CD4-positive, alpha-beta T cell (primary cell): Measurements from ENCODE around the gene FRMD6. TPM values are rescaled to one million over a fixed set of nuclear protein-coding genes. Genes with fewer than 3 reads are reported as not detected.

Experiments
- ATAC-seq: fragments of 200-7000 bp; cut with Tn5 transposase; one replicate; pipeline ENCODE4 v1.10.0; 2022; ENCODE audit warnings: mild to moderate bottlenecking; ENCODE audit not compliant: poor library complexity
- CTCF ChIA-PET: fragments of 350-600 bp; sonication (Branson Sonifier 250); formaldehyde crosslinking; loops from one replicate; lab custom pipeline; 2021; ENCODE audit warnings: antibody characterized with exemption, inconsistent platforms; lab: Charles Lee
- POLR2A ChIA-PET: fragments of 350-600 bp; sonication (Branson Sonifier 250); formaldehyde crosslinking; loops from one replicate; lab custom pipeline; 2021; ENCODE audit warnings: antibody characterized with exemption, inconsistent platforms; lab: Charles Lee
- DNase-seq, 14 experiments: peaks; one replicate each; pipeline ENCODE4 v3.0.0-alpha.2; 2013 to 2020; ENCODE audit warnings: mixed read lengths in 2 of 14
- H3K27ac ChIP-seq, 2 donors: one replicate each; pipeline versions ENCODE4 v1.5.1 to v1.7.0; 2013; ENCODE audit warnings: low read length in 2 of 2, low read depth in 1 of 2, mild to moderate bottlenecking in 1 of 2
- H3K27me3 ChIP-seq, 2 experiments: 1 replicate in 1 of 2; 2 replicates in 1 of 2; pipeline versions ENCODE4 v1.6.1 to v1.7.0; 2013; ENCODE audit warnings: low read length in 2 of 2, control low read depth in 1 of 2, mild to moderate bottlenecking in 1 of 2, moderate library complexity in 1 of 2; ENCODE audit not compliant: insufficient read depth in 2 of 2, control insufficient read depth in 1 of 2
- H3K36me3 ChIP-seq: one replicate; pipeline ENCODE4 v1.6.1; 2013; ENCODE audit warnings: low read length, control low read depth; ENCODE audit not compliant: insufficient read depth
- H3K4me1 ChIP-seq: one replicate; pipeline ENCODE4 v1.6.1; 2013; ENCODE audit warnings: low read length, control low read depth; ENCODE audit not compliant: insufficient read depth
- H3K4me3 ChIP-seq: one replicate; pipeline ENCODE4 v1.5.1; 2013; ENCODE audit warnings: mild to moderate bottlenecking, low read length, moderate library complexity
- H3K9me3 ChIP-seq, 2 experiments: 1 replicate in 1 of 2; 2 replicates in 1 of 2; pipeline versions ENCODE4 v1.6.1 to v1.7.0; 2013; ENCODE audit warnings: low read length in 2 of 2, mild to moderate bottlenecking in 2 of 2, control low read depth in 1 of 2, moderate library complexity in 1 of 2; ENCODE audit not compliant: control insufficient read depth in 1 of 2, insufficient read depth in 1 of 2
- H3K27ac Mint-ChIP-seq: one replicate; pipeline ENCODE4 v1.8.0; 2020; ENCODE audit warnings: mixed read lengths
- H3K27me3 Mint-ChIP-seq: one replicate; pipeline ENCODE4 v1.8.0; 2021; ENCODE audit warnings: mixed read lengths
- H3K36me3 Mint-ChIP-seq: one replicate; pipeline ENCODE4 v1.8.0; 2021; ENCODE audit warnings: low read depth, mixed read lengths
- H3K4me1 Mint-ChIP-seq: one replicate; pipeline ENCODE4 v1.8.0; 2021; ENCODE audit warnings: low read depth, mixed read lengths
- H3K4me3 Mint-ChIP-seq: one replicate; pipeline ENCODE4 v1.8.0; 2020; ENCODE audit warnings: mild to moderate bottlenecking, mixed read lengths
- H3K9me3 Mint-ChIP-seq: one replicate; pipeline ENCODE4 v1.8.0; 2020; ENCODE audit warnings: mixed read lengths
- intact Hi-C, 2 experiments: fragments of 100-400 bp; cut with DNase I in 1 of 2; cut with micrococcal nuclease in 1 of 2; formaldehyde crosslinking; loops; one replicate each; pipeline versions ENCODE4 v1.15.1 to v1.9.0; 2023 to 2025; cut with DNase I, micrococcal nuclease
- total RNA-seq, 174 experiments: library from RNA in 2 of 174; stranded (reverse) in 2 of 174; gene quantifications; one replicate each; pipeline ENCODE4 v1.2.3 and lab custom pipeline; 2021 to 2026
- TF ChIP-seq, protein P1 (sequence below): fragments of 200-600 bp; IDR thresholded peaks from one replicate; pipeline ENCODE4 v1.8.0; 2022; ENCODE audit warnings: antibody characterized with exemption, mild to moderate bottlenecking

The FRMD6 gene
- total RNA-seq, 2 experiments from 2014 or later: 1.4 to 1.5 TPM

DNA sequence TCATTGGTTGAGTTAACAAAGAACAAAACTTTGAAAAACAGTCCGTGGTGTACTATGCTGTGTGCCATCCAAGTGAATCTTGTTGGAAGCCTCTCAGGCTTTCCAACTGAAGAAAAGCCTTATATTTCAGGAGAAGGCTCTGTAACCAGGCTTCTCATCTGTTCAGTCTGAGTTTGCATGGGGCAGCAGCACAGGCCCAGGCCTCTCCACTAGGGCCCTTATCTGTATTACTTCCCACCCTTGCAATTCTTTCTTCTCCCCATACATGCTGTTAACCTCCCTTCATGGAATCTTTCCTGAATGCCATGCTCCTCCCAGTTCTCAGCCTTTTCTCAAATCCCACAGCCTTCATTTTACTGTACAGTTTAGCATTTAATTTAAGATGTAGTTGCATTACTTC, 28.3 kb downstream of the FRMD6 start:
- H3K4me3 ChIP-seq: no peak overlapping the region
- Mint-ChIP-seq H3K27ac (no peak overlapping the region), H3K9me3 (no peaks in the 10 kb centered on the region), H3K36me3 (no peaks in the 10 kb centered on the region), H3K4me3 (no peak overlapping the region), H3K4me1 (no peaks in the 10 kb centered on the region), H3K27me3 (peaks cover 5% of the 10 kb centered on the region)
- ATAC-seq (no peak), DNase-seq (no peak)
- H3K9me3 ChIP-seq: no peaks in the 10 kb centered on the region
- no peaks in the 10 kb centered on the region for H3K4me1 ChIP-seq
- no peaks in the 10 kb centered on the region for H3K27me3 ChIP-seq
- H3K36me3 ChIP-seq: no peaks in the 10 kb centered on the region
- ChIA-PET CTCF (no interaction called here), POLR2A (no interaction called here)
- intact Hi-C loops: no loop called here
- H3K27ac ChIP-seq: no peak overlapping the region
- TF ChIP-seq, protein P1, sequence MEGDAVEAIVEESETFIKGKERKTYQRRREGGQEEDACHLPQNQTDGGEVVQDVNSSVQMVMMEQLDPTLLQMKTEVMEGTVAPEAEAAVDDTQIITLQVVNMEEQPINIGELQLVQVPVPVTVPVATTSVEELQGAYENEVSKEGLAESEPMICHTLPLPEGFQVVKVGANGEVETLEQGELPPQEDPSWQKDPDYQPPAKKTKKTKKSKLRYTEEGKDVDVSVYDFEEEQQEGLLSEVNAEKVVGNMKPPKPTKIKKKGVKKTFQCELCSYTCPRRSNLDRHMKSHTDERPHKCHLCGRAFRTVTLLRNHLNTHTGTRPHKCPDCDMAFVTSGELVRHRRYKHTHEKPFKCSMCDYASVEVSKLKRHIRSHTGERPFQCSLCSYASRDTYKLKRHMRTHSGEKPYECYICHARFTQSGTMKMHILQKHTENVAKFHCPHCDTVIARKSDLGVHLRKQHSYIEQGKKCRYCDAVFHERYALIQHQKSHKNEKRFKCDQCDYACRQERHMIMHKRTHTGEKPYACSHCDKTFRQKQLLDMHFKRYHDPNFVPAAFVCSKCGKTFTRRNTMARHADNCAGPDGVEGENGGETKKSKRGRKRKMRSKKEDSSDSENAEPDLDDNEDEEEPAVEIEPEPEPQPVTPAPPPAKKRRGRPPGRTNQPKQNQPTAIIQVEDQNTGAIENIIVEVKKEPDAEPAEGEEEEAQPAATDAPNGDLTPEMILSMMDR: no peak

DNA sequence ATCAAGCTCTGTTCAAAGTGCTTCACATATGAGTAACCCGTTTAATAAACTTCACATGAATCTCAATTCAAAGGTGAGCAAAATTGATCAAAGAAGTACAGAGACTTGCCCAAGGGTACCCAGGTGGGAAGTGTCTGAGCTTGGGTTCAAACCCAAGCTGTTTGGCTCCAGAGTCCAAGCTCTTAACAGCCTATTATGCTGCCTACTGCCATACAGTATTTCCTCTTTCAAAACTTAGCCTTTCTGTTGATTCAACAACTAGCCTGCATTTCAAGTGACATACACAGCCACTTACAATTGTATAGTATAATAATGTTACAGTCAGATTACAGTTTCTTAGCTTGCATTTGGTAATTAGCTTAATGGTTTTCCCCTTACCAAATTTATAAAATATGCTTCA, 29.7 kb downstream of the FRMD6 start:
- ATAC-seq (no peak), DNase-seq (no peak)
- Mint-ChIP-seq H3K4me3 (no peak overlapping the region), H3K36me3 (no peaks in the 10 kb centered on the region), H3K4me1 (no peaks in the 10 kb centered on the region), H3K9me3 (no peaks in the 10 kb centered on the region), H3K27me3 (peaks cover 5% of the 10 kb centered on the region), H3K27ac (no peak overlapping the region)
- CTCF ChIA-PET: interaction anchor here (1.2 kb wide), 1 partner anchor 15 kb away, joined by 3 read pairs; no protein-coding TSS in a partner anchor
- Histone ChIP-seq H3K4me1 (no peaks in the 10 kb centered on the region), H3K27me3 (no peaks in the 10 kb centered on the region), H3K9me3 (no peaks in the 10 kb centered on the region), H3K27ac (no peak overlapping the region), H3K36me3 (no peaks in the 10 kb centered on the region), H3K4me3 (no peak overlapping the region)
- TF ChIP-seq, protein P1: no peak
- intact Hi-C loops: no loop called here
- POLR2A ChIA-PET: no interaction called here

DNA sequence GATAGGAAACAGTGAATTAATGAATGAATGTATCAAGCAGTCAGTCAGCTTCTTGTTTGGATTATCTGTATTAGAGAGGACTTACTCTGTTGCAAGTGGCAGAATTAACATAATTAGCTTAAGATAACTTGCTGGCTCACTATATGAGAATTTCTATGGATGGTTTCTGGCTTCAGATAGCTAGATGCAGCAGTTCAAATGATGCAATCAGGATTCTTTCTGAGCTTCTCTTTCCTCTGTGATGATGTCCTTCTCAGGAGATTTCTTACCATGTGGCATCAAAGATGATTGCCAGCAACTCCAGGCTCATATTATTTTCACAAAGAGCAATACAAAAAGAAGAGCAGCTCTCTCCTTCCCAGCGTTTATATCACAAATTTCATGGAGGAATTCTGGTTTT, 30.7 kb downstream of the FRMD6 start:
- Histone ChIP-seq H3K9me3 (no peaks in the 10 kb centered on the region), H3K36me3 (no peaks in the 10 kb centered on the region), H3K4me3 (no peak overlapping the region), H3K4me1 (no peaks in the 10 kb centered on the region), H3K27ac (no peak overlapping the region), H3K27me3 (no peaks in the 10 kb centered on the region)
- H3K9me3 Mint-ChIP-seq: no peaks in the 10 kb centered on the region
- no peaks in the 10 kb centered on the region for H3K4me1 Mint-ChIP-seq
- TF ChIP-seq, protein P1: no peak
- peaks cover 5% of the 10 kb centered on the region for H3K27me3 Mint-ChIP-seq
- CTCF ChIA-PET: no interaction called here
- H3K4me3 Mint-ChIP-seq: no peak overlapping the region
- DNase-seq (no peak), ATAC-seq (no peak)
- POLR2A ChIA-PET: no interaction called here
- H3K27ac Mint-ChIP-seq: no peak overlapping the region
- intact Hi-C loops: no loop called here
- no peaks in the 10 kb centered on the region for H3K36me3 Mint-ChIP-seq
